Activated T-cell treated with anti-CD3 and anti-CD28 coated beads for 4 hours (primary cell): ENCODE results near the gene SPPL2B.

Experiments used
- DNase-seq: peaks from one replicate; pipeline ENCODE4 v3.0.0-alpha.2; 2020

Gene SPPL2B

GRCh38 chr19:2356036-2356646, 27.7 kb downstream of the SPPL2B start:
- DNase-seq, result no peak

- no peak for DNase-seq
These were observed 29.1 kb downstream of the SPPL2B start for GRCh38 chr19:2357279-2358206.

GRCh38 chr19:2358548-2359173, 30.2 kb downstream of the SPPL2B start:
- no peak for DNase-seq

GRCh38 chr19:2359992-2360685, 31.7 kb downstream of the SPPL2B start, which contains the start of gene TMPRSS9:
Gene TMPRSS9, plus strand, starts transcription at chr19:2360265. Its CDS starts 29,521 bp downstream, at chr19:2389786.
- no peak for DNase-seq

- DNase-seq, result no peak
These were observed 32.3 kb downstream of the SPPL2B start for GRCh38 chr19:2360833-2361232.

- DNase-seq, result no peak
These were observed 33.0 kb downstream of the SPPL2B start for GRCh38 chr19:2361246-2362045.

GRCh38 chr19:2362046-2362969, 33.8 kb downstream of the SPPL2B start:
- no peak for DNase-seq

GRCh38 chr19:2362970-2363300, 34.5 kb downstream of the SPPL2B start:
- no peak for DNase-seq

GRCh38 chr19:2363419-2363818, 34.9 kb downstream of the SPPL2B start:
- no peak for DNase-seq

- DNase-seq, result no peak
These were observed 36.9 kb downstream of the SPPL2B start for GRCh38 chr19:2365201-2365970.

GRCh38 chr19:2371656-2372055, 43.2 kb downstream of the SPPL2B start:
- no peak for DNase-seq

GRCh38 chr19:2372076-2372612, 43.7 kb downstream of the SPPL2B start:
- no peak for DNase-seq

GRCh38 chr19:2374808-2375207, 46.3 kb downstream of the SPPL2B start:
- no peak for DNase-seq

GRCh38 chr19:2375353-2376121, 47.1 kb downstream of the SPPL2B start:
- no peak for DNase-seq

- no peak for DNase-seq
These were observed 48.5 kb downstream of the SPPL2B start for GRCh38 chr19:2376784-2377519.

- no peak for DNase-seq
These were observed 52.1 kb downstream of the SPPL2B start for GRCh38 chr19:2380567-2380966.

GRCh38 chr19:2381148-2381820, 52.8 kb downstream of the SPPL2B start:
- no peak for DNase-seq
